ENCODE measurements around the gene EML5.
A peak's percentile ranks its signal among the peaks of the same experiment; 100 is the strongest.

Gene EML5

GRCh38 chr14:88572117-88572516, 220.6 kb downstream of the EML5 start:
- DNase-seq (ENCODE audit: extremely low read depth in 1 of 2, low read depth in 1 of 2), result no peak

DNA sequence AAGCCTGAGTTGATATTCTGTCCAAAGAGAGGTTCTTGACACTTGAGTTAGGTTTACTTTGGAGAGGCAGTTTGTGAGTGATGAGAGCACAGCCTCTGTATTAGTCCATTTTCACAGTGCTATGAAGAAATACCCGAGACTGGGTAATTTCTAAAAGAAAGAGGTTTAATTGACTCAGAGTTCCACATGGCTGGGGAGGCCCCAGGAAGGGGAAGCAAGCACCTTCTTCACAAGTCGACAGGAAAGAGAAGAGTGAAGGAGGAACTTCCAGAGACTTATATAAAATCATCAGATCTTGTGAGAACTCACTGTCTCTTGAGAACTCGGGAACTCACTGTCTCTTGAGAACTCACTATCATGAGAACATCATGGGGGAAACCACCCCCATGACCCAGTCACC, 224.6 kb downstream of the EML5 start:
- no peak for DNase-seq (ENCODE audit: extremely low read depth in 1 of 2, low read depth in 1 of 2)

DNA sequence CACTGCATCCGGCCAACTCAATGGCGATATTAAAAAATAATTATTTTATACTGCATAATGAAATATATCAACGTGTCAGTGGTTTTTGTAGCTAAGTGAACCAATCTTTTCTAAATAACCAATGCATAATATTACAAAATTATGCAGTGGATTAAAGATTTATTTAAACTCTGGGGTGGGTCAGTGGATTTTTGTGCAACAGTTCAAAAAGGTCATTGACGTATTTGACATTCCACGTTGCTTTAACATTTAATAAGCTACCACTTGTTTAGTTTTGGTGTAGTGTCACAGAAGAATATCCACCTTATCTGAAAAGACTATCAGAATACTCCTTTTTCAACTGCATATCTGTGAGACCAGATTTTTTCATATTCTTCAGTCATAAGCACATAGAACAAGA, 227.3 kb downstream of the EML5 start:
- DNase-seq (ENCODE audit: extremely low read depth in 1 of 2, low read depth in 1 of 2), result no peak

DNA sequence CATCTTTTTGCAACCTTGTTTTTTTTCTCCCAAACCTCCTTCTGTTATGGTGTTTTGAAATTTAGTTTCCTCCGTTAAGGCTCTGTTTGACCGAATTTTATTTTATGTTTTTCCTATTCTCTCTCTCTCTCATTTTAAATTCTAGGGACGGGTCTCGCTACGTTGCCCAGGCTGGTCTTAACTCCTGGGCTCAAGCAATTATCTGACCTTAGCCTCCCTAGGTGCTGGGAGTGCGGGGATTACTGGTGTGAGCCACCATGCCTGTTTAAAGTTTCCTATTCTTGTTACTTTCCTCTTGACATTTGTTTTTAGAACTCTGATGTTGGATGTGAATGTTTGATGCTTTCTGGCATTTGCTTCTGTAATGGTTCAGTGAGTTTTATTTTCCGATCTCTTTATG, 228.9 kb downstream of the EML5 start:
- no peak for DNase-seq (ENCODE audit: extremely low read depth in 1 of 2, low read depth in 1 of 2)

- peak; percentile 57 to 80 for DNase-seq (ENCODE audit: extremely low read depth in 1 of 2, low read depth in 1 of 2)
These were observed 229.7 kb downstream of the EML5 start, which contains the start of gene ZC3H14 for GRCh38 chr14:88562831-88563686. Gene ZC3H14, plus strand, starts transcription at chr14:88563037. Its CDS starts 97 bp downstream, at chr14:88563134.

DNA sequence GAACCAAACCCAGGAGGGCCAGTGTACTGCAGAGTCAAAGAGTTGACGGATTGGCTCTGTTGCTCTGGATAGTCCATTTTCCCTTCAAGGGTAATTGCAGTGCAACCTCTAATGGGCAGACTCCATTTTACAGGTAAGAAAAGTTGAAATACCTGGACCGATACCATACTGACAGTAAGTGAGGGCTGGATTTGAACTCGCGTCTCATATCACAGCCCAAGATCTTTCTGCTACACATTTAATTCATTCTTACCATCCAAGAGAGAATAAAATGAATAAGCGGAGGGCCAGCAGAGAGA, 230.3 kb downstream of the EML5 start:
- no peak for DNase-seq (ENCODE audit: extremely low read depth in 1 of 2, low read depth in 1 of 2)
